ENCODE data around the gene NAA38.

Gene NAA38

GRCh38 chr17:7855660-7856010 lies 1.7 kb downstream of the NAA38 start:
- Histone ChIP-seq H3K4me3 (ENCODE audit: low read depth, low read length) (no peak overlapping the region), H3K36me3 (ENCODE audit: control insufficient read depth in 2 of 2, insufficient read depth in 1 of 2, low read length in 2 of 2) (peaks cover 16 to 55% of the 10 kb centered on the region in 2 experiments), H3K9me3 (ENCODE audit: control insufficient read depth, insufficient read depth, low read depth, low read length) (no peaks in the 10 kb centered on the region), H3K27ac (ENCODE audit: extremely low read depth, low read depth, low read length) (no peak overlapping the region), H3K4me1 (ENCODE audit: control insufficient read depth, insufficient read depth, low read length) (peaks cover 8% of the 10 kb centered on the region; the same call in 1 of the 2 replicates)
- ChIA-PET POLR2A (interaction anchor here (0.6 to 3.2 kb wide), 7 partner anchors 13 to 112 kb away, joined by 3 to 110 read pairs (median 5); partner anchors contain the start of genes KDM6B and RNF227), CTCF (interaction anchor here (0.7 to 2.8 kb wide), 5 partner anchors 11 to 130 kb away, joined by 3 to 29 read pairs (median 12); no protein-coding TSS in a partner anchor)
- no peak for TF ChIP-seq PBX3 (CRISPR knock-in tag; IDR thresholded peaks at IDR 0.05)
- TF ChIP-seq MYNN (tag by site-specific recombination; IDR thresholded peaks at IDR 0.05; ENCODE audit: borderline replicate concordance), result 0 out of 2 replicates have a peak, but pooled peaks have one; percentile 16

GRCh38 chr17:7854851-7855659 lies 2.3 kb downstream of the NAA38 start, which contains the start of gene TMEM88:
TSS of gene TMEM88 (plus strand) at chr17:7855066. CDS start at chr17:7855075, 9 bp downstream.
- Histone ChIP-seq H3K27ac (ENCODE audit: extremely low read depth, low read depth, low read length) (no peak within 1 kb of the TSS), H3K4me3 (ENCODE audit: low read depth, low read length) (no peak within 1 kb of the TSS), H3K4me1 (ENCODE audit: control insufficient read depth, insufficient read depth, low read length) (peaks cover 8% of the 10 kb centered on the region; the same call in 1 of the 2 replicates), H3K36me3 (ENCODE audit: control insufficient read depth in 2 of 2, insufficient read depth in 1 of 2, low read length in 2 of 2) (peaks cover 12 to 55% of the 10 kb centered on the region in 2 experiments), H3K9me3 (ENCODE audit: control insufficient read depth, insufficient read depth, low read depth, low read length) (no peaks in the 10 kb centered on the region)
- POLR2A ChIA-PET, result interaction anchor here (0.6 to 3.2 kb wide), 5 partner anchors 13 to 111 kb away, joined by 3 to 110 read pairs (median 4); partner anchors contain the start of gene KDM6B
- no peak for TF ChIP-seq ZNF423 (tag by site-specific recombination; IDR thresholded peaks at IDR 0.05)
- no peak for TF ChIP-seq MYNN (tag by site-specific recombination; IDR thresholded peaks at IDR 0.05; ENCODE audit: borderline replicate concordance)
- no peak for TF ChIP-seq ZNF354C (tag by site-specific recombination; IDR thresholded peaks at IDR 0.05; ENCODE audit: borderline replicate concordance, low read depth)
- no peak for TF ChIP-seq ZNF121 (tag by site-specific recombination; IDR thresholded peaks at IDR 0.05)
- TF ChIP-seq ZNF518A (tag by site-specific recombination; conservative IDR thresholded peaks at IDR 0.05; ENCODE audit: low read depth), result no peak
- no peak for TF ChIP-seq KLF1 (tag by site-specific recombination; IDR thresholded peaks at IDR 0.05)
- no peak for TF ChIP-seq ZNF558 (tag by site-specific recombination; IDR thresholded peaks at IDR 0.05)
- no peak for TF ChIP-seq ZNF561 (tag by site-specific recombination; IDR thresholded peaks at IDR 0.05; ENCODE audit: borderline replicate concordance)
- peak; percentile 48 for TF ChIP-seq ZNF341 (tag by site-specific recombination; IDR thresholded peaks at IDR 0.05; ENCODE audit: low read depth)
- TF ChIP-seq ZNF704 (tag by site-specific recombination; IDR thresholded peaks at IDR 0.05), result no peak
- no peak for TF ChIP-seq ZNF184 (tag by site-specific recombination; IDR thresholded peaks at IDR 0.05)
- TF ChIP-seq GLIS2 (tag by site-specific recombination; IDR thresholded peaks at IDR 0.05), result 0 out of 2 replicates have a peak, but pooled peaks have one; percentile 21
- TF ChIP-seq KLF8 (tag by site-specific recombination; IDR thresholded peaks at IDR 0.05), result no peak
- CTCF ChIA-PET, result interaction anchor here (2.4 to 2.8 kb wide), 2 partner anchors 33 to 111 kb away, joined by 22 to 29 read pairs; no protein-coding TSS in a partner anchor

Data from HEK293 (cell line).